WERI-Rb-1 (cell line): ENCODE measurements around the gene LGALS8.

Experiments
- DNase-seq: peaks from one replicate; pipeline ENCODE4 v3.0.0-alpha.2; 2020
- H3K27ac ChIP-seq: fragments of 250-450 bp; sonication (Bioruptor Pico); 2 replicates; pipeline ENCODE4 v1.5.1; 2020; ENCODE audit warnings: mild to moderate bottlenecking, moderate library complexity
- H3K27me3 ChIP-seq: fragments of 250-450 bp; sonication (Bioruptor Pico); 2 replicates; pipeline ENCODE4 v1.5.1; 2021; ENCODE audit warnings: mild to moderate bottlenecking, low read depth, moderate library complexity; ENCODE audit not compliant: insufficient read depth, severe bottlenecking
- H3K36me3 ChIP-seq: fragments of 250-450 bp; sonication (Bioruptor Pico); 2 replicates; pipeline ENCODE4 v1.5.1; 2020; ENCODE audit warnings: mild to moderate bottlenecking, moderate library complexity
- H3K4me3 ChIP-seq: 2 replicates; pipeline ENCODE4 v1.5.1; 2011; ENCODE audit warnings: low read depth, mild to moderate bottlenecking, control low read depth, low read length
- H3K9me3 ChIP-seq: fragments of 250-450 bp; sonication (Bioruptor Pico); 2 replicates; pipeline ENCODE4 v1.5.1; 2021; ENCODE audit warnings: mild to moderate bottlenecking, moderate library complexity; ENCODE audit not compliant: severe bottlenecking
- TF ChIP-seq, protein P1 (sequence below): IDR thresholded peaks from 2 replicates; pipeline ENCODE4 v1.5.1; 2011; ENCODE audit warnings: low read depth, mild to moderate bottlenecking, control low read depth, inconsistent platforms, low read length

LGALS8 gene

GRCh38 chr1:236514703-236515442, 8.9 kb upstream of the LGALS8 start:
- H3K36me3 ChIP-seq = no peaks in the 10 kb centered on the region
- TF ChIP-seq, protein P1, sequence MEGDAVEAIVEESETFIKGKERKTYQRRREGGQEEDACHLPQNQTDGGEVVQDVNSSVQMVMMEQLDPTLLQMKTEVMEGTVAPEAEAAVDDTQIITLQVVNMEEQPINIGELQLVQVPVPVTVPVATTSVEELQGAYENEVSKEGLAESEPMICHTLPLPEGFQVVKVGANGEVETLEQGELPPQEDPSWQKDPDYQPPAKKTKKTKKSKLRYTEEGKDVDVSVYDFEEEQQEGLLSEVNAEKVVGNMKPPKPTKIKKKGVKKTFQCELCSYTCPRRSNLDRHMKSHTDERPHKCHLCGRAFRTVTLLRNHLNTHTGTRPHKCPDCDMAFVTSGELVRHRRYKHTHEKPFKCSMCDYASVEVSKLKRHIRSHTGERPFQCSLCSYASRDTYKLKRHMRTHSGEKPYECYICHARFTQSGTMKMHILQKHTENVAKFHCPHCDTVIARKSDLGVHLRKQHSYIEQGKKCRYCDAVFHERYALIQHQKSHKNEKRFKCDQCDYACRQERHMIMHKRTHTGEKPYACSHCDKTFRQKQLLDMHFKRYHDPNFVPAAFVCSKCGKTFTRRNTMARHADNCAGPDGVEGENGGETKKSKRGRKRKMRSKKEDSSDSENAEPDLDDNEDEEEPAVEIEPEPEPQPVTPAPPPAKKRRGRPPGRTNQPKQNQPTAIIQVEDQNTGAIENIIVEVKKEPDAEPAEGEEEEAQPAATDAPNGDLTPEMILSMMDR = no peak
- H3K27ac ChIP-seq = no peak overlapping the region
- DNase-seq = no peak
- H3K4me3 ChIP-seq = no peak overlapping the region
- H3K27me3 ChIP-seq = no peaks in the 10 kb centered on the region
- H3K9me3 ChIP-seq = no peaks in the 10 kb centered on the region

- Histone ChIP-seq H3K36me3 (no peaks in the 10 kb centered on the region), H3K27me3 (no peaks in the 10 kb centered on the region), H3K27ac (no peak overlapping the region), H3K9me3 (no peaks in the 10 kb centered on the region), H3K4me3 (no peak overlapping the region)
- TF ChIP-seq, protein P1 = no peak
- no peak for DNase-seq
Measured at GRCh38 chr1:236515443-236515958, 8.3 kb upstream of the LGALS8 start.

DNA sequence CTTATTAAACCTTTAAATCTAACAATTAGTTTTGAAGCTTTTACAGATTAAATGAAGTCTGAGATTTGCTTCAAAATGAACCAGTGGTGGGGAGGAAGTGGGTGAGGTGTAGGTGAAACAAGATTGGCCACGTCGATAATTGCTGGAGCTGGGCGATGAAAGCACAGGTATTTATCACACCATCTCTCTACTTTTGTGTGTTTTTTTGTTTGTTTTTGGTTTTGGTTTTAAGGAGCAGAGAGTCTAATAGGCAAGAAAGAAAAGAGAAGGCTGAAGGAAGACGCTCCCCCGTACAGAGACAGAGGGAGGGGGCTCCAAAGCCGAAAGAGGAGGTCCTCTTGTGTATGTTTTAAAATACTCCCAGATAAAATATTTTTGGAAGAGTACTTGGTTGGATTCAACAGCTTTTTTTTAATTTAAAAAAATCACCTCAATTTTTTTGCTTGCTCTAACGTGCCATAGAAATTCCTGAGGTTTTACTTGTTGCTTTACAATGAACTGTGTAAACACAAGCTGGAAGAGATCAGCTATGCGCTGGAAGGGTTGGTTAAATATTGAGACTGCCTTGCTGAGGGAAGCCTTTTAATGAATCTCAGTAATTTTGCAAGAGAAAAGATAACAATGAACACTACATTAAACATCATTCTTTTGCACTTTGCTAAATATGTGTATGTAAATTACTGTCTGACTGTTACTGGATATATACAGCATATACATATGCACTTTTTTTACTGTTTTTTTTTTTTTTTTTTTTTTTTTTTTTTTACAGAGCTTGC, 6.7 kb upstream of the LGALS8 start:
- H3K27ac ChIP-seq = no peak overlapping the region
- H3K4me3 ChIP-seq = no peak overlapping the region
- no peak for DNase-seq

GRCh38 chr1:236518322-236518721, 5.5 kb upstream of the LGALS8 start:
- TF ChIP-seq, protein P1 = no peak
- H3K4me3 ChIP-seq = no peak overlapping the region
- no peak overlapping the region for H3K27ac ChIP-seq
- no peaks in the 10 kb centered on the region for H3K36me3 ChIP-seq
- DNase-seq = no peak
- H3K27me3 ChIP-seq = no peaks in the 10 kb centered on the region
- no peaks in the 10 kb centered on the region for H3K9me3 ChIP-seq

More for the DNA sequence above, 6.7 kb upstream of the LGALS8 start:
- Histone ChIP-seq H3K27me3 (no peaks in the 10 kb centered on the region), H3K36me3 (no peaks in the 10 kb centered on the region), H3K9me3 (no peaks in the 10 kb centered on the region)
- TF ChIP-seq, protein P1 = no peak

DNA sequence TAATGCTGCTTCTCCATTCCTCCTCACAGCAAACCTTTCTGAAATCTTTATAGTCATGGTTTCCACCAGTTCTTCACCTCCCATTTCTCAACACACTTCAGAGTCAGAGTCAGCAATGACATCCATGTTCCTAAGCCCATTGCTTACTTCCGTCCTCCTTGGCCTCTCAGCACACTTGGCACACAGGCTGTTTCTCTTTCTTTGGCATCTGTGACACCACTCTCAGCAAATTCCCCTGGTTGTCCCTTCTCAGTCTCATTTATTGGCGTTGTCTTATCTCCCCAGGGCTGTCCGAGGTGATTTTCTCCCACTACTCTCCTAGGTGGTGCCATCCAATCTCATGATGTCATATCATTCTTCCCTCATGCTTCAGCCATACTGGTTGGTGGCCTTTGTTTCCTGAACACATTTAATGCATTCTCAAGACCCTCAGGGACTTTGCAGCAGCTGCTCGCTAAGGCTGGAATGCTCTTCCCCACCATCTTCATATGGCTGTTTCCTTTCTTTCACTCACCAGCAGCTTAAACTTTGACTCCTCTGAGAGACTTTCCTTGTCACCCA, 3.3 kb upstream of the LGALS8 start:
- Histone ChIP-seq H3K27ac (no peak overlapping the region), H3K9me3 (no peaks in the 10 kb centered on the region), H3K36me3 (no peaks in the 10 kb centered on the region), H3K27me3 (no peaks in the 10 kb centered on the region), H3K4me3 (no peak overlapping the region)
- TF ChIP-seq, protein P1 = no peak
- no peak for DNase-seq
